Testis (tissue), 3 donors: Measurements from ENCODE around the gene CACNA1I. TPM values are rescaled to one million over a fixed set of nuclear protein-coding genes. Genes with fewer than 3 reads are reported as not detected.

Experiments
- DNase-seq: peaks from one replicate; pipeline ENCODE4 v3.0.0-alpha.2; 2019
- H3K27ac ChIP-seq, 2 donors: fragments of 200-600 bp; sonication (generic); one replicate each; pipeline ENCODE4 v1.5.1; 2019
- H3K27me3 ChIP-seq: fragments of 200-600 bp; sonication (generic); one replicate; pipeline ENCODE4 v1.5.1; 2019
- H3K36me3 ChIP-seq: fragments of 200-600 bp; sonication (generic); one replicate; pipeline ENCODE4 v1.5.1; 2017; ENCODE audit warnings: low read depth; ENCODE audit errors: missing control alignments
- H3K4me1 ChIP-seq: fragments of 200-600 bp; sonication (generic); one replicate; pipeline ENCODE4 v1.5.1; 2019
- H3K4me3 ChIP-seq, 2 donors: fragments of 200-600 bp; sonication (generic); one replicate each; pipeline ENCODE4 v1.5.1; 2017 to 2019
- H3K9me3 ChIP-seq: fragments of 200-600 bp; sonication (generic); one replicate; pipeline ENCODE4 v1.5.1; 2017
- CTCF ChIP-seq, 3 experiments: fragments of 450-650 bp in 2 of 3; fragments of 200-600 bp in 1 of 3; sonication (generic) in 1 of 3; IDR thresholded peaks; one replicate each; pipeline ENCODE4 v1.5.1; 2016 to 2019; ENCODE audit warnings: antibody characterized with exemption in 3 of 3, mild to moderate bottlenecking in 2 of 3, moderate library complexity in 1 of 3
- POLR2A ChIP-seq: fragments of 450-650 bp; IDR thresholded peaks from one replicate; pipeline ENCODE4 v1.6.1; 2017; ENCODE audit warnings: antibody characterized with exemption, mild to moderate bottlenecking, moderate library complexity
- WGBS, 2 donors: methylation state at CpG; one replicate each; pipeline ENCODE4 v1.1.5; 2018; 5-methylcytosine and 5-hydroxymethylcytosine counted together
- intact Hi-C: fragments of 100-400 bp; cut with DNase I; formaldehyde crosslinking; loops from one replicate; pipeline ENCODE4 v1.15.1; 2023; ENCODE audit warnings: low total_unique reads
- polyA plus RNA-seq: library from polyadenylated mRNA; stranded (reverse); fragments of 350-450 nt; fragmentation: Illumina TruSeq; extraction: RNeasy Lipid Tissue Mini Kit (QIAGEN cat#74804); gene quantifications from one replicate; pipeline ENCODE4 v1.2.3, GENCODE V29; 2014; ENCODE audit warnings: low read depth, low replicate concordance; ENCODE audit not compliant: insufficient read depth
- total RNA-seq, 2 donors: library from RNA; depleted of rRNA; stranded (reverse); fragments of >200 nt; gene quantifications; one replicate each; pipeline ENCODE4 v1.2.3, GENCODE V29; 2016

CACNA1I gene
- total and polyA plus RNA-seq, 3 donors from 2014 or later: 1.3 to 2.0 (median 1.7) TPM

GRCh38 chr22:39593931-39594285, 23.4 kb downstream of the CACNA1I start:
- DNase-seq: peak; percentile 28
- peak overlapping the region in 1 of 2 donors; percentile 26 for H3K27ac ChIP-seq

GRCh38 chr22:39594411-39594810, 23.9 kb downstream of the CACNA1I start:
- no peak for TF ChIP-seq CTCF (IDR thresholded peaks at IDR 0.05)
- TF ChIP-seq POLR2A: no peak
- Histone ChIP-seq H3K36me3 (no peaks in the 10 kb centered on the region), H3K27ac (no peak overlapping the region), H3K4me1 (peaks cover 13% of the 10 kb centered on the region), H3K9me3 (no peaks in the 10 kb centered on the region), H3K27me3 (no peaks in the 10 kb centered on the region), H3K4me3 (no peak overlapping the region)
- 70 to 71% methylated on average over 7 of the region's 7 CpGs for WGBS, 2 donors
- intact Hi-C loops: no loop called here
- DNase-seq: no peak

More at GRCh38 chr22:39593931-39594285, 23.4 kb downstream of the CACNA1I start:
- Histone ChIP-seq H3K9me3 (no peaks in the 10 kb centered on the region), H3K4me1 (peaks cover 13% of the 10 kb centered on the region), H3K4me3 (no peak overlapping the region), H3K36me3 (no peaks in the 10 kb centered on the region), H3K27me3 (no peaks in the 10 kb centered on the region)
- intact Hi-C loops: no loop called here
- TF ChIP-seq CTCF (IDR thresholded peaks at IDR 0.05) (no peak), POLR2A (no peak)
- 35 to 56% methylated on average over 6 of the region's 6 CpGs for WGBS, 2 donors

- intact Hi-C loops: no loop called here
- TF ChIP-seq CTCF (IDR thresholded peaks at IDR 0.05): no peak
- no peak for TF ChIP-seq POLR2A
- no peak overlapping the region for H3K4me3 ChIP-seq
These were observed 25.1 kb downstream of the CACNA1I start for GRCh38 chr22:39595622-39596172.

GRCh38 chr22:39596601-39597000, 26.0 kb downstream of the CACNA1I start:
- intact Hi-C loops: no loop called here
- H3K4me3 ChIP-seq: no peak overlapping the region
- 69 to 90% methylated on average over 3 to 6 of the region's 6 CpGs for WGBS, 2 donors
- H3K27me3 ChIP-seq: no peaks in the 10 kb centered on the region
- no peaks in the 10 kb centered on the region for H3K9me3 ChIP-seq
- DNase-seq: no peak
- H3K36me3 ChIP-seq: no peaks in the 10 kb centered on the region
- no peak for TF ChIP-seq POLR2A
- H3K27ac ChIP-seq: no peak overlapping the region
- H3K4me1 ChIP-seq: peaks cover 13% of the 10 kb centered on the region

More at GRCh38 chr22:39595622-39596172, 25.1 kb downstream of the CACNA1I start:
- Histone ChIP-seq H3K4me1 (peaks cover 13% of the 10 kb centered on the region), H3K9me3 (no peaks in the 10 kb centered on the region), H3K27ac (no peak overlapping the region), H3K27me3 (no peaks in the 10 kb centered on the region), H3K36me3 (no peaks in the 10 kb centered on the region)
- WGBS, 2 donors: 92 to 93% methylated on average over 12 of the region's 12 CpGs
- DNase-seq: no peak

GRCh38 chr22:39597236-39597869, 26.8 kb downstream of the CACNA1I start:
- H3K36me3 ChIP-seq: no peaks in the 10 kb centered on the region
- no peak for DNase-seq
- TF ChIP-seq POLR2A (no peak), CTCF (IDR thresholded peaks at IDR 0.05) (no peak)
- no peaks in the 10 kb centered on the region for H3K9me3 ChIP-seq
- no peak overlapping the region for H3K27ac ChIP-seq
- intact Hi-C loops: no loop called here
- no peak overlapping the region for H3K4me3 ChIP-seq
- WGBS, 2 donors: 68 to 78% methylated on average over 3 to 8 of the region's 8 CpGs
- H3K4me1 ChIP-seq: peaks cover 12% of the 10 kb centered on the region
- H3K27me3 ChIP-seq: no peaks in the 10 kb centered on the region
